ENCODE data around the gene ARHGAP26.

Gene ARHGAP26

GRCh38 chr5:142851731-142852130 is 81.6 kb downstream of the ARHGAP26 start:
- no peak for DNase-seq

- DNase-seq = no peak
These were observed 82.4 kb downstream of the ARHGAP26 start for GRCh38 chr5:142852416-142853198.

- no peak for DNase-seq
These were observed 83.5 kb downstream of the ARHGAP26 start for GRCh38 chr5:142853682-142854081.

- DNase-seq = no peak
These were observed 86.1 kb downstream of the ARHGAP26 start for GRCh38 chr5:142856269-142856782.

- DNase-seq = no peak
These were observed 87.2 kb downstream of the ARHGAP26 start for GRCh38 chr5:142857405-142857804.

GRCh38 chr5:142859037-142859436 is 88.9 kb downstream of the ARHGAP26 start:
- no peak for DNase-seq

- no peak for DNase-seq
These were observed 90.1 kb downstream of the ARHGAP26 start for GRCh38 chr5:142860270-142860669.

GRCh38 chr5:142861011-142861410 is 90.8 kb downstream of the ARHGAP26 start:
- DNase-seq = no peak

- no peak for DNase-seq
These were observed 92.4 kb downstream of the ARHGAP26 start for GRCh38 chr5:142862594-142862993.

GRCh38 chr5:142863856-142864255 is 93.7 kb downstream of the ARHGAP26 start:
- DNase-seq = no peak

GRCh38 chr5:142864290-142865260 is 94.4 kb downstream of the ARHGAP26 start:
- no peak for DNase-seq

GRCh38 chr5:142865631-142866030 is 95.5 kb downstream of the ARHGAP26 start:
- no peak for DNase-seq

GRCh38 chr5:142866563-142867275 is 96.5 kb downstream of the ARHGAP26 start:
- peak; percentile 70 for DNase-seq

- DNase-seq = no peak
These were observed 99.7 kb downstream of the ARHGAP26 start for GRCh38 chr5:142869886-142870285.

- DNase-seq = no peak
These were observed 100.6 kb downstream of the ARHGAP26 start for GRCh38 chr5:142870532-142871362.

GRCh38 chr5:142871363-142872193 is 101.4 kb downstream of the ARHGAP26 start:
- DNase-seq = peak; percentile 42

GRCh38 chr5:142872217-142872616 is 102.0 kb downstream of the ARHGAP26 start:
- no peak for DNase-seq

- DNase-seq = peak; percentile 68
These were observed 102.6 kb downstream of the ARHGAP26 start for GRCh38 chr5:142872795-142873194.

- DNase-seq = no peak
These were observed 103.7 kb downstream of the ARHGAP26 start for GRCh38 chr5:142873831-142874230.

GRCh38 chr5:142874540-142874939 is 104.4 kb downstream of the ARHGAP26 start:
- peak; percentile 50 for DNase-seq

- no peak for DNase-seq
These were observed 105.8 kb downstream of the ARHGAP26 start for GRCh38 chr5:142875936-142876335.

All from EL (cell line).